PC-9 (cell line): Measurements from ENCODE around the gene GLDN. TPM values are rescaled to one million over a fixed set of nuclear protein-coding genes. Genes with fewer than 3 reads are reported as not detected.

Experiments
- BruUV-seq: library from RNA; stranded (reverse); fragments of 400-500 nt; replicated peaks from 2 replicates; lab custom pipeline; 2021; lab: Mats Ljungman, UMichigan
- CTCF ChIA-PET: fragments of 300-600 bp; sonication (Branson Sonifier 250); formaldehyde crosslinking; loops from one replicate; lab custom pipeline; 2022; ENCODE audit warnings: antibody characterized with exemption; lab: Charles Lee
- POLR2A ChIA-PET: fragments of 300-600 bp; sonication (Branson Sonifier 250); formaldehyde crosslinking; loops from one replicate; lab custom pipeline; 2022; ENCODE audit warnings: antibody characterized with exemption; ENCODE audit not compliant: unreplicated experiment; lab: Charles Lee
- DNase-seq, 2 experiments: peaks; one replicate each; pipeline versions ENCODE4 v3.0.0 to v3.0.0-alpha.2; 2015 to 2022; ENCODE audit warnings: mixed read lengths in 1 of 2
- H2AFZ ChIP-seq: fragments of 200-600 bp; sonication (generic); 2 replicates; pipeline ENCODE4 v1.8.1; 2017; ENCODE audit warnings: antibody characterized with exemption
- H3F3A ChIP-seq: fragments of 200-600 bp; sonication (generic); 2 replicates; pipeline ENCODE4 v1.8.1; 2017; ENCODE audit warnings: antibody characterized with exemption, mild to moderate bottlenecking, low read depth; ENCODE audit not compliant: insufficient read depth
- H3K27ac ChIP-seq: fragments of 200-600 bp; sonication (generic); 2 replicates; pipeline ENCODE4 v1.6.1; 2016; ENCODE audit warnings: mixed run types
- H3K27me3 ChIP-seq: fragments of 200-600 bp; sonication (generic); 2 replicates; pipeline ENCODE4 v1.6.1; 2016; ENCODE audit warnings: low read depth, mixed run types; ENCODE audit not compliant: insufficient read depth
- H3K36me3 ChIP-seq: fragments of 200-600 bp; sonication (generic); 2 replicates; pipeline ENCODE4 v1.6.1; 2016; ENCODE audit warnings: low read depth, mixed run types
- H3K4me1 ChIP-seq: fragments of 200-600 bp; sonication (generic); replicated peaks from 2 replicates; pipeline ENCODE4 v1.6.1; 2016; ENCODE audit warnings: mixed run types; ENCODE audit not compliant: insufficient read depth
- H3K4me2 ChIP-seq: fragments of 200-600 bp; sonication (generic); 2 replicates; pipeline ENCODE4 v1.6.1; 2017; ENCODE audit warnings: mixed run types
- H3K4me3 ChIP-seq: fragments of 200-600 bp; sonication (generic); 2 replicates; pipeline ENCODE4 v1.6.1; 2016; ENCODE audit warnings: mixed run types
- H3K79me2 ChIP-seq: fragments of 200-600 bp; sonication (generic); 2 replicates; pipeline ENCODE4 v1.6.1; 2017; ENCODE audit warnings: low read depth, mixed run types
- H3K9me2 ChIP-seq: fragments of 200-600 bp; sonication (generic); 2 replicates; pipeline ENCODE4 v1.8.1; 2017; ENCODE audit warnings: mild to moderate bottlenecking; ENCODE audit not compliant: insufficient read depth
- H3K9me3 ChIP-seq: fragments of 200-600 bp; sonication (generic); 2 replicates; pipeline ENCODE4 v1.8.1; 2016; ENCODE audit warnings: low read depth; ENCODE audit not compliant: insufficient read depth
- H4K20me1 ChIP-seq: fragments of 200-600 bp; sonication (generic); 2 replicates; pipeline ENCODE4 v1.8.1; 2017; ENCODE audit not compliant: insufficient read depth
- CTCF ChIP-seq: fragments of 200-600 bp; sonication (generic); conservative IDR thresholded peaks from 2 replicates; pipeline ENCODE4 v1.6.1; 2017; ENCODE audit warnings: mixed run types, antibody characterized with exemption, mild to moderate bottlenecking, moderate library complexity
- EZH2 ChIP-seq: fragments of 200-600 bp; sonication (generic); IDR thresholded peaks from 2 replicates; pipeline ENCODE4 v1.8.0; 2017; ENCODE audit warnings: antibody characterized with exemption, low read depth
- intact Hi-C: fragments of 100-400 bp; cut with micrococcal nuclease; formaldehyde crosslinking; loops from one replicate; pipeline ENCODE4 v1.10.0; 2022; ENCODE audit not compliant: unreplicated experiment
- total RNA-seq: library from RNA; stranded (reverse); gene quantifications from 2 replicates; pipeline ENCODE4 v1.2.3, GENCODE V29; 2021

Gene GLDN
- total RNA-seq, 1 experiment from 2014 or later = not detected

- Histone ChIP-seq H2AFZ (no peak overlapping the region), H3K27ac (no peak overlapping the region), H3K4me2 (no peak overlapping the region), H3K79me2 (no peaks in the 10 kb centered on the region), H3K9me2 (no peaks in the 10 kb centered on the region), H3K4me3 (no peak overlapping the region), H3K27me3 (peaks cover 6% of the 10 kb centered on the region; the same call in 1 of the 2 replicates), H3K36me3 (no peaks in the 10 kb centered on the region), H3K4me1 (no peaks in the 10 kb centered on the region), H4K20me1 (no peaks in the 10 kb centered on the region), H3F3A (no peaks in the 10 kb centered on the region), H3K9me3 (no peaks in the 10 kb centered on the region)
- CTCF ChIA-PET = no interaction called here
- POLR2A ChIA-PET = no interaction called here
- intact Hi-C loops = no loop called here
- no peak for TF ChIP-seq EZH2
- no peak for TF ChIP-seq CTCF
- DNase-seq = no peak
- no TSS peak for BruUV-seq
Observed at GRCh38 chr15:51312166-51313073, 29.0 kb upstream of the GLDN start.

GRCh38 chr15:51313074-51313393 is 28.4 kb upstream of the GLDN start:
- DNase-seq = no peak
- Histone ChIP-seq H3K36me3 (no peaks in the 10 kb centered on the region), H3K4me1 (no peaks in the 10 kb centered on the region), H3K9me3 (no peaks in the 10 kb centered on the region), H3K27ac (no peak overlapping the region), H4K20me1 (no peaks in the 10 kb centered on the region), H3K4me2 (no peak overlapping the region), H3K9me2 (no peaks in the 10 kb centered on the region), H3K79me2 (no peaks in the 10 kb centered on the region), H2AFZ (no peak overlapping the region), H3K4me3 (no peak overlapping the region), H3F3A (no peaks in the 10 kb centered on the region), H3K27me3 (peaks cover 6% of the 10 kb centered on the region; the same call in 1 of the 2 replicates)
- ChIA-PET CTCF (no interaction called here), POLR2A (no interaction called here)
- intact Hi-C loops = no loop called here
- BruUV-seq = no TSS peak
- no peak for TF ChIP-seq CTCF
- TF ChIP-seq EZH2 = no peak

- Histone ChIP-seq H3K9me3 (no peaks in the 10 kb centered on the region), H3K79me2 (no peaks in the 10 kb centered on the region), H4K20me1 (no peaks in the 10 kb centered on the region), H3K4me2 (no peak overlapping the region), H3K4me3 (no peak overlapping the region), H3K27me3 (peaks cover 6% of the 10 kb centered on the region; the same call in 1 of the 2 replicates), H3K27ac (no peak overlapping the region), H3K9me2 (no peaks in the 10 kb centered on the region), H3K4me1 (no peaks in the 10 kb centered on the region), H3F3A (no peaks in the 10 kb centered on the region), H3K36me3 (no peaks in the 10 kb centered on the region), H2AFZ (no peak overlapping the region)
- TF ChIP-seq EZH2 = no peak
- no peak for TF ChIP-seq CTCF
- POLR2A ChIA-PET = no interaction called here
- intact Hi-C loops = no loop called here
- BruUV-seq = no TSS peak
- CTCF ChIA-PET = no interaction called here
- no peak for DNase-seq
Observed at GRCh38 chr15:51313644-51314280, 27.7 kb upstream of the GLDN start.
